Activated naive CD4-positive, alpha-beta T cell treated with anti-CD3 and anti-CD28 coated beads, Interleukin-2, amount 50 U/mL, for 24 hours (primary cell): ENCODE results near the gene CENPA.
"Not testable (repeated sequence)": the region's sequence is repeated elsewhere in the genome, so short reads cannot be mapped to it uniquely, and the experiment has no call there.

Experiments
- H3K27ac Mint-ChIP-seq: one replicate; pipeline ENCODE4 v1.8.0; 2021; ENCODE audit warnings: mild to moderate bottlenecking, mixed read lengths
- H3K27me3 Mint-ChIP-seq: one replicate; pipeline ENCODE4 v1.8.0; 2021; ENCODE audit warnings: mixed read lengths
- H3K36me3 Mint-ChIP-seq: one replicate; pipeline ENCODE4 v1.8.0; 2021; ENCODE audit warnings: mixed read lengths
- H3K4me1 Mint-ChIP-seq: one replicate; pipeline ENCODE4 v1.8.0; 2021; ENCODE audit warnings: mixed read lengths
- H3K4me3 Mint-ChIP-seq: one replicate; pipeline ENCODE4 v1.8.0; 2021; ENCODE audit warnings: mild to moderate bottlenecking, mixed read lengths
- H3K9me3 Mint-ChIP-seq: one replicate; pipeline ENCODE4 v1.8.0; 2021; ENCODE audit warnings: mixed read lengths

CENPA gene

GRCh38 chr2:26805241-26805676 lies 19.4 kb downstream of the CENPA start:
- Mint-ChIP-seq H3K4me3 (no peak overlapping the region), H3K27me3 (no peaks in the 10 kb centered on the region), H3K9me3 (no peaks in the 10 kb centered on the region), H3K27ac (no peak overlapping the region), H3K36me3 (no peaks in the 10 kb centered on the region), H3K4me1 (peaks cover 25% of the 10 kb centered on the region)

- Mint-ChIP-seq H3K36me3 (no peaks in the 10 kb centered on the region), H3K27ac (peak overlapping the region; percentile 55), H3K27me3 (no peaks in the 10 kb centered on the region), H3K4me1 (peaks cover 48% of the 10 kb centered on the region), H3K9me3 (no peaks in the 10 kb centered on the region), H3K4me3 (no peak overlapping the region)
Measured at GRCh38 chr2:26807788-26808460, 22.1 kb downstream of the CENPA start.

GRCh38 chr2:26809211-26809610 lies 23.4 kb downstream of the CENPA start:
- Mint-ChIP-seq H3K4me1 (peaks cover 51% of the 10 kb centered on the region), H3K4me3 (no peak overlapping the region), H3K9me3 (no peaks in the 10 kb centered on the region), H3K27me3 (no peaks in the 10 kb centered on the region), H3K27ac (no peak overlapping the region), H3K36me3 (no peaks in the 10 kb centered on the region)

GRCh38 chr2:26809876-26810577 lies 24.2 kb downstream of the CENPA start:
- Mint-ChIP-seq H3K4me1 (peaks cover 51% of the 10 kb centered on the region), H3K27ac (peak overlapping the region; percentile 78), H3K27me3 (no peaks in the 10 kb centered on the region), H3K4me3 (peak overlapping the region; percentile 47), H3K9me3 (no peaks in the 10 kb centered on the region), H3K36me3 (no peaks in the 10 kb centered on the region)

- no peaks in the 10 kb centered on the region for H3K36me3 Mint-ChIP-seq
- no peak overlapping the region for H3K27ac Mint-ChIP-seq
- H3K27me3 Mint-ChIP-seq: peaks cover 2% of the 10 kb centered on the region
- H3K4me3 Mint-ChIP-seq: no peak overlapping the region
- no peaks in the 10 kb centered on the region for H3K9me3 Mint-ChIP-seq
- H3K4me1 Mint-ChIP-seq: peaks cover 51% of the 10 kb centered on the region
Measured at GRCh38 chr2:26811261-26811660, 25.4 kb downstream of the CENPA start.

GRCh38 chr2:26811791-26812694 lies 26.2 kb downstream of the CENPA start:
- no peak overlapping the region for H3K4me3 Mint-ChIP-seq
- H3K4me1 Mint-ChIP-seq: peaks cover 51% of the 10 kb centered on the region
- peaks cover 6% of the 10 kb centered on the region for H3K27me3 Mint-ChIP-seq
- no peaks in the 10 kb centered on the region for H3K36me3 Mint-ChIP-seq
- no peak overlapping the region for H3K27ac Mint-ChIP-seq
- no peaks in the 10 kb centered on the region for H3K9me3 Mint-ChIP-seq

- Mint-ChIP-seq H3K4me3 (no peak overlapping the region), H3K4me1 (peaks cover 46% of the 10 kb centered on the region), H3K36me3 (no peaks in the 10 kb centered on the region), H3K27me3 (peaks cover 6% of the 10 kb centered on the region), H3K9me3 (no peaks in the 10 kb centered on the region), H3K27ac (peak overlapping the region; percentile 88)
Measured at GRCh38 chr2:26812731-26813130, 26.9 kb downstream of the CENPA start.

GRCh38 chr2:26814072-26814765 lies 28.4 kb downstream of the CENPA start:
- not testable (repeated sequence) for H3K27me3 Mint-ChIP-seq, H3K27ac Mint-ChIP-seq, H3K4me3 Mint-ChIP-seq, H3K9me3 Mint-ChIP-seq, H3K36me3 Mint-ChIP-seq
- peaks cover 35% of the 10 kb centered on the region for H3K4me1 Mint-ChIP-seq

- no peaks in the 10 kb centered on the region for H3K9me3 Mint-ChIP-seq
- no peak overlapping the region for H3K4me3 Mint-ChIP-seq
- H3K27me3 Mint-ChIP-seq: peaks cover 6% of the 10 kb centered on the region
- no peak overlapping the region for H3K27ac Mint-ChIP-seq
- H3K4me1 Mint-ChIP-seq: peaks cover 11% of the 10 kb centered on the region
- no peaks in the 10 kb centered on the region for H3K36me3 Mint-ChIP-seq
Measured at GRCh38 chr2:26816893-26817292, 31.0 kb downstream of the CENPA start.

GRCh38 chr2:26818255-26818654 lies 32.4 kb downstream of the CENPA start:
- Mint-ChIP-seq H3K27me3 (peaks cover 6% of the 10 kb centered on the region), H3K9me3 (no peaks in the 10 kb centered on the region), H3K4me1 (peaks cover 3% of the 10 kb centered on the region), H3K27ac (no peak overlapping the region), H3K36me3 (no peaks in the 10 kb centered on the region), H3K4me3 (no peak overlapping the region)

- H3K36me3 Mint-ChIP-seq: no peaks in the 10 kb centered on the region
- no peak overlapping the region for H3K27ac Mint-ChIP-seq
- H3K4me3 Mint-ChIP-seq: no peak overlapping the region
- no peaks in the 10 kb centered on the region for H3K9me3 Mint-ChIP-seq
- H3K27me3 Mint-ChIP-seq: peaks cover 6% of the 10 kb centered on the region
- no peaks in the 10 kb centered on the region for H3K4me1 Mint-ChIP-seq
Measured at GRCh38 chr2:26818972-26819371, 33.1 kb downstream of the CENPA start.

GRCh38 chr2:26820932-26821331 lies 35.1 kb downstream of the CENPA start:
- Mint-ChIP-seq H3K9me3 (no peaks in the 10 kb centered on the region), H3K27ac (no peak overlapping the region), H3K27me3 (peaks cover 4% of the 10 kb centered on the region), H3K4me1 (no peaks in the 10 kb centered on the region), H3K4me3 (no peak overlapping the region), H3K36me3 (no peaks in the 10 kb centered on the region)

GRCh38 chr2:26822877-26823276 lies 37.0 kb downstream of the CENPA start:
- Mint-ChIP-seq H3K27ac (no peak overlapping the region), H3K27me3 (no peaks in the 10 kb centered on the region), H3K4me1 (no peaks in the 10 kb centered on the region), H3K4me3 (no peak overlapping the region), H3K36me3 (no peaks in the 10 kb centered on the region), H3K9me3 (no peaks in the 10 kb centered on the region)

- H3K4me1 Mint-ChIP-seq: no peaks in the 10 kb centered on the region
- H3K4me3 Mint-ChIP-seq: no peak overlapping the region
- H3K27ac Mint-ChIP-seq: no peak overlapping the region
- H3K36me3 Mint-ChIP-seq: no peaks in the 10 kb centered on the region
- no peaks in the 10 kb centered on the region for H3K9me3 Mint-ChIP-seq
- H3K27me3 Mint-ChIP-seq: peaks cover 11% of the 10 kb centered on the region
Measured at GRCh38 chr2:26838121-26838906, 52.5 kb downstream of the CENPA start.
